Measurements from ENCODE around the gene HEYL.
"Not testable (repeated sequence)": the region's sequence is repeated elsewhere in the genome, so short reads cannot be mapped to it uniquely, and the experiment has no call there.

DNA sequence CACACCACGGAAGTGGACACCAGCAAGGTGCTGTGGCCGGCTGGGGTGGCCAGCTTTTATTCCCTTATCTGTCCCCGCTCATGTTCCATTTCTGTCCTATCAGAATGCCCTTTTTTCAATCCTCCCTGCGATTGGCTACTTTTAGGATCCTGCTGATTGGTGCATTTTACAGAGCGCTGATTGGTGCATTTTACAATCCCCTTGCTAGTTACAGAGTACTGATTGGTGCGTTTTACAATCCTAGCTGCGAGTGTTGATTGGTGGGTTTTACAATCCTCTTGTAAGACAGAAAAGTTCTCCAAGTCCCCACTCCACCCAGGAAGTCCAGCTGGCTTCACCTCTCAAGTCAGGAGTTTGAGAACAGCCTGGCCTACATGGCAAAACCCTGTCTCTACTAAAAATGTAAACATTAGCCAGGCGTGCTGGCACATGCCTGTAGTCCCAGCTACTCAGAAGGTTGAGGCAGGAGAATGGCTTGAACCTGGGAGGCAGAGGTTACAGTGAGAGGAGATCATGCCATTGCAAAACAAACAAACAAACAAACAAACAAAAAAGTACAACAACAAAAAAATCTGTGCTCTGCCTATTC lies 37.7 kb downstream of the HEYL start:
- not testable (repeated sequence) for TF ChIP-seq ZNF274 (IDR thresholded peaks at IDR 0.05; ENCODE audit: low read depth, low read length); YY1 (IDR thresholded peaks at IDR 0.05; ENCODE audit: insufficient read depth, insufficient read length); SUZ12 (IDR thresholded peaks at IDR 0.05; ENCODE audit: extremely low read depth, insufficient read depth, insufficient read length)
